GM15510 (cell line): ENCODE measurements around the gene MAEA.

Experiments
- POLR2A ChIP-seq: IDR thresholded peaks from 3 replicates; pipeline ENCODE4 v1.6.1; 2011; ENCODE audit warnings: borderline replicate concordance; ENCODE audit not compliant: insufficient read length; ENCODE audit errors: extremely low read depth

MAEA gene

GRCh38 chr4:1328267-1329155 is 38.8 kb downstream of the MAEA start:
- TF ChIP-seq POLR2A, result no peak

DNA sequence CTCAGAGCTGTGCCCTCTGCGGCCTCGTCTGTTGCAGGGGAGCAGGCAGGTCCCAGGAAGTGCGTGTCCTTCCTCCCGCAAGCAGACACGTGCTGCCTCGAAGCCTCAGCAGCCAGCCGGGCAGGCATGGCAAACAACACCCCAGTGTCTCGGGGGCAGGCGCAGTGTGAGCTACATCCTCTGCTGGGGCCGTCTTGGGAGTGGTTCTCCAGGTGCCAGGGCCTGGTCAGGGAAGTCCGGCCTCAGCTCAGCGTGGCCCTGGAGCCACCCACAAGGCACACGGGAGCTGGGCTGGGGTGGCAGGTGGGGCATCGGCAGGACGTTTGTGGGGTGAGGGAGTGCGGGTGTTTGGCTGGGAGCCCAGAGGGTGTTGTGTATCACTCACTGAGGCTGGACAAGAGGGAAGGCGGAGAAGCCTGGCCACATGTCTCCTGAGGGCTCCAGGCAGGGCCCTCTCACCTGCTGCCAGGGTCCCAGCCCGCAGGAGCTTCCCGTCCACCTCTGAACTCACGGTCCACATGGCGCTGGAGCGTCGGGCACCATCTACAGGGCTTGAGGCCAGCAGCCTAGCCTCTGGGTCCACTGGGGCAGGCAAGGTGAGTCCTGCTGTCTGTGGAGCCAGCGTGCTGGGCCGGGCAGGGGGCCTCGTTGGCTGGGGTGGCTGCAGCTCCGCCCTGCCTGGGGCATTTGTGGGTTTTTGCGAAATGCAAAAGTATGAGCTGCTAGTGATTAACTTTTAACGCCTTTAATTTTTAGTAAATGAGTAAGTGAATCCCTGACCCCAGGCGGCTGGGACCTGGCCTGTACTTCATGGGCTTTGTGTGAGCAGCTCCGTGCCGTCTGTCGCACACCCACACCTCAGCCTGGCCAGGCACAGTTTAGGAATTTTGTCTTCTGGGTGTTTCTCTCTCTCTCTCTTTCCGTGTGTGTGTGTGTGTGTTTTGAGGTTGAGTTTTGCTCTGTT is 40.0 kb downstream of the MAEA start:
- TF ChIP-seq POLR2A, result no peak

- TF ChIP-seq POLR2A, result no peak
Observed at GRCh38 chr4:1330761-1331590, 41.3 kb downstream of the MAEA start.

GRCh38 chr4:1331591-1332353 is 42.1 kb downstream of the MAEA start:
- no peak for TF ChIP-seq POLR2A

- no peak for TF ChIP-seq POLR2A
Observed at GRCh38 chr4:1332686-1333085, 43.0 kb downstream of the MAEA start.

GRCh38 chr4:1333256-1333655 is 43.6 kb downstream of the MAEA start:
- no peak for TF ChIP-seq POLR2A

DNA sequence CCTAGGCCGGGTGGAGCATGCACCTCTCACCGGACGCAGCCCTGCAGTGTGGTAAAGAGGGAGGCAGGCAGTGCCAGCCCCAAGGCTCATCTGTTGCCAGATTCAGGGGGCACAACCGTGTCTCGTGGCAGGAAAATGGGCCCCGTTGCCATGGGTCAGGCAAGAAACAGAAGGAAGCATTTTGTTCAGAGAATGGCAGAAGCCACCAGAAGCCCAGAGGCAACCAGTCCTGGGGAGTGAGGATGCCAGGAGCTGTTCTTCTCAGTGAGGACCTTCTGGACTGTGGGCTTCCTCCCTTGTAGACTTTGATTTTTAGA is 44.8 kb downstream of the MAEA start:
- no peak for TF ChIP-seq POLR2A

DNA sequence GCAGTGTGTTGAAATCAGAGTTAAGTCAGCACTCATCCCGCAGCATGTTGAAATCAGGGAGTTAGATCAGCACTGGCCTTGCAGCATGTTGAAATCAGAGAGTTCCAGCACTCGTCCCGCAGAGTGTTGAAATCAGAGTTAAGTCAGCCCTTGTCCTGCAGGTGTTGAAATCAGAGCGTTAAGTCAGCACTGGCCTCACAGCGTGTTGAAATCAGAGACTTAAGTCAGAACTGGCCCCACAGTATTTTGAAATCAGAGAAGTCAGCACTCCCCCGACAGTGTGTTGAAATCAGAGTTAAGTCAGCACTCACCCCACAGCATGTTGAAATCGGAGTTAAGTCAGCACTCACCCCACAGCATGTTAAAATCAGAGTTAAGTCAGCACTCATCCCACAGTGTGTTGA is 46.4 kb downstream of the MAEA start:
- no peak for TF ChIP-seq POLR2A

- TF ChIP-seq POLR2A, result no peak
Observed at GRCh38 chr4:1337376-1337831, 47.7 kb downstream of the MAEA start.

DNA sequence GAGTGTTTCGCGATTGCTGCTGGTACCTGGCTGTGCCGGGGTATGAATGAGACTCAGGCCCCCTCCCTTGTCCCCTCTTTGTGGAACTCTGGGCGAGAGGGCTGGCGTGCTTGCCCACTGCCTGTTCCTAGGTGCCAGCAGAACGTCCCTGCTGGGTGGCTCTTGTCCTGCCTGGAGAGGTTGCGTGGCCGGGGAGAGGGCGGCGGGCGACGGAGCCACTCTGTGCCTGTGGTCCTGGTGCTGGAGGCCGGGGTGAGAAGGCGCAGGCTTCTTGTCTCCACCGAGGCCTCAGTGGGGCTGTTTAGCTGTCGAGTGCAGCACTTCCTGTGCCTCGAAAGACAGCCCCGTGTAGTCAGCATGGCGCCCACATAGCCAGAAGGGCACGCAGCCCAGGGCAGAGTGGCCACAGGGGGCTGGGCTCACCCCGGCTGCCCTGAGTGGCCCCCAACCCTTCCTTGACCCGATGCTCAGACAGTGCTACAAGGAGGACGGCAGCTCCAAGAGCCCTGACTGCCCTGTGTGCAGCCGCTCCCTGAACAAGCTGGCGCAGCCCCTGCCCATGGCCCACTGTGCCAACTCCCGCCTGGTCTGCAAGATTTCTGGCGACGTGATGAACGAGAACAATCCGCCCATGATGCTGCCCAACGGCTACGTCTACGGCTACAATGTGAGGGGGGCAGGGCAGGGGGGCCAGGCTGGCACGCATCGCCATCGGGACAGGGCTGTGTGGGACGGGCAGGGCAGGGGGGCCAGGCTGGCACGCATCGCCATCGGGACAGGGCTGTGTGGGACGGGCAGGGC is 48.5 kb downstream of the MAEA start:
- no peak for TF ChIP-seq POLR2A

GRCh38 chr4:1338752-1339414 is 49.2 kb downstream of the MAEA start:
- no peak for TF ChIP-seq POLR2A

GRCh38 chr4:1339489-1339888 is 49.8 kb downstream of the MAEA start:
- no peak for TF ChIP-seq POLR2A
